ENCODE results near the gene TYR.
"Not testable (repeated sequence)": the region's sequence is repeated elsewhere in the genome, so short reads cannot be mapped to it uniquely, and the experiment has no call there.

DNA sequence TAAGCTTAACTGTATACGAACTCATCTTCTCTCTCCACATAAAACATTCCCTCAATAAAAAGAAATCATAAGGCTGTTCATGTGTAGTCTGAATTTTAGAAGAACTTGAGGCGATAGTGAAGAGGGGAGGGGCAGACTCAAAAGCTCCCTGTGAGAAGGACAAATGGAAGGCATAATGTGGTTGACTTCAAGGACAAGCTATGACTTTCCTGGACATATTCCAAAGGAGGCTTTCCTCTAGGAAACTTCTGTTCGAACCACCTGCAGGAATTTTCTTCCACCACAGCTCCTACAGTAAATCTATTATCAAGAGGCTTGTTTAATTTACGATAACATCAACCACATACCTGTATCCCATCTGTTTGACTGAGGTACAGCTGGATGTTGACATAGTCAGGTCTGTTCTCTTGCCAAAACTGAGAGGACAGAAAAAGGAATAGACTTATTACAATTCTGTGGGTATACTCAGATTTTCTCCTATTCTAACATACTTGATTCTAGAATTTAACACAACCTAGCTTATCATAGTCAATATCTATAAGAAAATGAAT lies 159.5 kb downstream of the TYR start:
- not testable (repeated sequence) for TF ChIP-seq CTCF (conservative IDR thresholded peaks at IDR 0.05; ENCODE audit: low read length); EZH2phosphoT487 (IDR thresholded peaks at IDR 0.05; ENCODE audit: borderline replicate concordance, low read depth, low read length)

Data from OCI-LY7 (cell line).